Prostate gland (tissue), 2 donors: ENCODE data around the gene GNG4. TPM values are rescaled to one million over a fixed set of nuclear protein-coding genes. Genes with fewer than 3 reads are reported as not detected.
A peak's percentile ranks its signal among the peaks of the same experiment; 100 is the strongest.

ENCODE experiments used
- DNase-seq: peaks from one replicate; pipeline ENCODE4 v3.0.0-alpha.2; 2019; ENCODE audit warnings: low spot score
- H3K27ac ChIP-seq, 2 donors: fragments of 200-600 bp; sonication (generic); 2 replicates each; pipeline ENCODE4 v1.5.1; 2017 to 2019
- H3K27me3 ChIP-seq: fragments of 200-600 bp; sonication (generic); replicated peaks from 2 replicates; pipeline ENCODE4 v1.5.1; 2019; ENCODE audit not compliant: insufficient read depth
- H3K36me3 ChIP-seq, 2 donors: fragments of 200-600 bp; sonication (generic); 1 replicate in 1 of 2; 2 replicates in 1 of 2; pipeline versions ENCODE4 v1.5.1 to v1.8.1; 2017 to 2019
- H3K4me1 ChIP-seq: fragments of 200-600 bp; sonication (generic); replicated peaks from 2 replicates; pipeline ENCODE4 v1.5.1; 2019
- H3K4me3 ChIP-seq, 2 donors: fragments of 200-600 bp; sonication (generic); 2 replicates each; pipeline ENCODE4 v1.5.1; 2017 to 2019
- H3K9me3 ChIP-seq: fragments of 200-600 bp; sonication (generic); 2 replicates; pipeline ENCODE4 v1.5.1; 2017
- CTCF ChIP-seq, 4 experiments: fragments of 200-600 bp in 2 of 4; fragments of 450-650 bp in 2 of 4; sonication (generic) in 2 of 4; IDR thresholded peaks; 1 replicate in 3 of 4; 2 replicates in 1 of 4; pipeline ENCODE4 v1.5.1; 2016 to 2019; ENCODE audit warnings: antibody characterized with exemption in 4 of 4, mild to moderate bottlenecking in 2 of 4, moderate library complexity in 2 of 4
- POLR2A ChIP-seq: fragments of 450-650 bp; IDR thresholded peaks from one replicate; pipeline ENCODE4 v1.6.1; 2016; ENCODE audit warnings: antibody characterized with exemption, mild to moderate bottlenecking
- POLR2AphosphoS5 ChIP-seq: sonication (generic); formaldehyde crosslinking; IDR thresholded peaks from one replicate; pipeline ENCODE4 v1.6.1; 2017; ENCODE audit warnings: antibody characterized with exemption
- WGBS: methylation state at CpG from one replicate; pipeline ENCODE4 v1.1.5; 2018; 5-methylcytosine and 5-hydroxymethylcytosine counted together
- intact Hi-C: fragments of 100-400 bp; cut with DNase I; formaldehyde crosslinking; loops from one replicate; pipeline ENCODE4 v1.14.2; 2022
- total RNA-seq, 2 donors: library from RNA; depleted of rRNA; stranded (reverse); fragments of >200 nt; gene quantifications; one replicate each; pipeline ENCODE4 v1.1.0, GENCODE V29; 2016

The GNG4 gene
- total RNA-seq, 2 donors from 2014 or later = 9.4 to 47.7 TPM

- no peaks in the 10 kb centered on the region for H3K36me3 ChIP-seq
- H3K4me3 ChIP-seq = no peak overlapping the region
- WGBS = 60% methylated on average over 12 of the region's 12 CpGs
- H3K9me3 ChIP-seq = no peaks in the 10 kb centered on the region
- peak; percentile 74 for DNase-seq
- H3K27ac ChIP-seq = peak overlapping the region; percentile 55 to 60
- TF ChIP-seq CTCF (IDR thresholded peaks at IDR 0.05) (no peak), POLR2A (no peak), POLR2AphosphoS5 (peak; percentile 72)
- H3K27me3 ChIP-seq = no peaks in the 10 kb centered on the region
- H3K4me1 ChIP-seq = peaks cover 9% of the 10 kb centered on the region
- intact Hi-C loops = no loop called here
These were observed 13.5 kb downstream of the GNG4 start for GRCh38 chr1:235635938-235636662.

- no peak for DNase-seq
- Histone ChIP-seq H3K36me3 (no peaks in the 10 kb centered on the region), H3K27me3 (no peaks in the 10 kb centered on the region), H3K27ac (no peak overlapping the region), H3K4me1 (peaks cover 9% of the 10 kb centered on the region), H3K4me3 (no peak overlapping the region), H3K9me3 (no peaks in the 10 kb centered on the region)
- 44% methylated on average over 14 of the region's 14 CpGs for WGBS
- intact Hi-C loops = no loop called here
- TF ChIP-seq POLR2AphosphoS5 = no peak
These were observed 16.8 kb downstream of the GNG4 start for GRCh38 chr1:235632506-235633401.

GRCh38 chr1:235631816-235632215, 17.8 kb downstream of the GNG4 start:
- Histone ChIP-seq H3K36me3 (no peaks in the 10 kb centered on the region), H3K9me3 (no peaks in the 10 kb centered on the region), H3K4me1 (peaks cover 9% of the 10 kb centered on the region), H3K27me3 (no peaks in the 10 kb centered on the region), H3K27ac (no peak overlapping the region), H3K4me3 (no peak overlapping the region)
- no peak for DNase-seq
- WGBS = 85% methylated on average over 7 of the region's 7 CpGs
- TF ChIP-seq POLR2AphosphoS5 = no peak
- intact Hi-C loops = no loop called here

GRCh38 chr1:235628316-235629005, 21.1 kb downstream of the GNG4 start:
- no peak for TF ChIP-seq CTCF (IDR thresholded peaks at IDR 0.05)
- Histone ChIP-seq H3K4me1 (peaks cover 5% of the 10 kb centered on the region), H3K27me3 (no peaks in the 10 kb centered on the region), H3K9me3 (no peaks in the 10 kb centered on the region), H3K4me3 (no peak overlapping the region), H3K36me3 (no peaks in the 10 kb centered on the region), H3K27ac (no peak overlapping the region)
- intact Hi-C loops = no loop called here
- no peak for DNase-seq
- WGBS = 89% methylated on average over 10 of the region's 10 CpGs

GRCh38 chr1:235625831-235626230, 23.8 kb downstream of the GNG4 start:
- Histone ChIP-seq H3K27me3 (no peaks in the 10 kb centered on the region), H3K36me3 (no peaks in the 10 kb centered on the region), H3K27ac (no peak overlapping the region), H3K4me1 (peaks cover 5% of the 10 kb centered on the region), H3K4me3 (no peak overlapping the region), H3K9me3 (no peaks in the 10 kb centered on the region)
- DNase-seq = no peak
- WGBS = 94% methylated on average over 4 of the region's 4 CpGs
- TF ChIP-seq POLR2A (no peak), POLR2AphosphoS5 (no peak)
- intact Hi-C loops = no loop called here

GRCh38 chr1:235625340-235625739, 24.2 kb downstream of the GNG4 start:
- no peak for DNase-seq
- H3K36me3 ChIP-seq = no peaks in the 10 kb centered on the region
- no peak for TF ChIP-seq CTCF (IDR thresholded peaks at IDR 0.05)
- H3K4me3 ChIP-seq = no peak overlapping the region
- 92% methylated on average over 3 of the region's 3 CpGs for WGBS
- intact Hi-C loops = no loop called here
- H3K4me1 ChIP-seq = peaks cover 5% of the 10 kb centered on the region
- no peaks in the 10 kb centered on the region for H3K27me3 ChIP-seq
- H3K9me3 ChIP-seq = no peaks in the 10 kb centered on the region
- H3K27ac ChIP-seq = no peak overlapping the region
